CD14-positive monocyte (primary cell): ENCODE results near the gene TBCD. TPM values are rescaled to one million over a fixed set of nuclear protein-coding genes. Genes with fewer than 3 reads are reported as not detected.

Experiments
- DNase-seq, 3 donors: peaks; one replicate each; pipeline ENCODE4 v3.0.0-alpha.2; 2011 to 2022
- H2AFZ ChIP-seq: 2 replicates; pipeline ENCODE4 v1.6.0; 2012; ENCODE audit warnings: mild to moderate bottlenecking, low read depth, low read length, inconsistent platforms; ENCODE audit not compliant: insufficient read depth, poor library complexity, severe bottlenecking
- H3K27ac ChIP-seq, 2 donors: 1 replicate in 1 of 2; 2 replicates in 1 of 2; pipeline ENCODE4 v1.5.1; 2012 to 2013; ENCODE audit warnings: low read length in 2 of 2, control low read depth in 1 of 2, inconsistent platforms in 1 of 2, low read depth in 1 of 2, mild to moderate bottlenecking in 1 of 2
- H3K27me3 ChIP-seq, 2 donors: one replicate each; pipeline versions ENCODE4 v1.6.0 to v1.6.1; 2011 to 2013; ENCODE audit warnings: low read length in 2 of 2; ENCODE audit not compliant: control insufficient read depth in 2 of 2, insufficient read depth in 2 of 2
- H3K36me3 ChIP-seq, 2 donors: replicated peaks in 1 of 2; 1 replicate in 1 of 2; 2 replicates in 1 of 2; pipeline versions ENCODE4 v1.5.1 to v1.6.1; 2012 to 2013; ENCODE audit warnings: low read length in 2 of 2, control low read depth in 1 of 2, inconsistent platforms in 1 of 2, mild to moderate bottlenecking in 1 of 2; ENCODE audit not compliant: insufficient read depth in 2 of 2, control insufficient read depth in 1 of 2
- H3K4me1 ChIP-seq, 2 donors: 1 replicate in 1 of 2; 2 replicates in 1 of 2; pipeline versions ENCODE4 v1.5.1 to v1.6.1; 2012 to 2013; ENCODE audit warnings: low read length in 2 of 2, control low read depth in 1 of 2, inconsistent platforms in 1 of 2, mild to moderate bottlenecking in 1 of 2, moderate library complexity in 1 of 2; ENCODE audit not compliant: insufficient read depth in 2 of 2, control insufficient read depth in 1 of 2
- H3K4me2 ChIP-seq: replicated peaks from 2 replicates; pipeline ENCODE3; 2012; ENCODE audit warnings: low read length, moderate library complexity, mild to moderate bottlenecking; ENCODE audit not compliant: poor library complexity, severe bottlenecking; ENCODE audit errors: extremely low read depth
- H3K4me3 ChIP-seq, 3 experiments: fragments of 200-600 bp in 1 of 3; sonication (generic) in 1 of 3; replicated peaks in 1 of 3; 1 replicate in 2 of 3; 2 replicates in 1 of 3; pipeline ENCODE4 v1.5.1; 2011 to 2013; ENCODE audit warnings: low read length in 3 of 3, mild to moderate bottlenecking in 3 of 3, control low read depth in 2 of 3, low read depth in 2 of 3, inconsistent platforms in 1 of 3, moderate library complexity in 1 of 3
- H3K79me2 ChIP-seq: 2 replicates; pipeline ENCODE4 v1.6.0; 2012; ENCODE audit warnings: mild to moderate bottlenecking, control low read depth, inconsistent platforms, low read length, moderate library complexity; ENCODE audit not compliant: insufficient read depth
- H3K9ac ChIP-seq: 2 replicates; pipeline ENCODE4 v1.6.0; 2017; ENCODE audit warnings: low read length, mild to moderate bottlenecking; ENCODE audit not compliant: insufficient read depth, poor library complexity, severe bottlenecking
- H3K9me3 ChIP-seq, 2 donors: replicated peaks in 1 of 2; 1 replicate in 1 of 2; 2 replicates in 1 of 2; pipeline versions ENCODE4 v1.5.1 to v1.6.1; 2012 to 2013; ENCODE audit warnings: low read length in 2 of 2, control low read depth in 1 of 2; ENCODE audit not compliant: control insufficient read depth in 1 of 2, insufficient read depth in 1 of 2
- H4K20me1 ChIP-seq: 2 replicates; pipeline ENCODE4 v1.6.0; 2012; ENCODE audit warnings: mild to moderate bottlenecking, low read length, control low read depth, moderate library complexity; ENCODE audit not compliant: insufficient read depth
- H3K27ac Mint-ChIP-seq, 7 donors: one replicate each; pipeline ENCODE4 v1.8.0; 2020; ENCODE audit warnings: mild to moderate bottlenecking in 7 of 7, mixed read lengths in 7 of 7, moderate library complexity in 6 of 7, inconsistent platforms in 2 of 7
- H3K27me3 Mint-ChIP-seq, 3 donors: one replicate each; pipeline ENCODE4 v1.8.0; 2021 to 2022; ENCODE audit warnings: low read depth in 3 of 3, mild to moderate bottlenecking in 3 of 3, mixed read lengths in 3 of 3, moderate library complexity in 3 of 3, inconsistent platforms in 1 of 3
- H3K36me3 Mint-ChIP-seq, 2 donors: one replicate each; pipeline ENCODE4 v1.8.0; 2020; ENCODE audit warnings: mixed read lengths in 2 of 2, inconsistent platforms in 1 of 2, mild to moderate bottlenecking in 1 of 2
- H3K4me1 Mint-ChIP-seq: one replicate; pipeline ENCODE4 v1.8.0; 2020; ENCODE audit warnings: mild to moderate bottlenecking, mixed read lengths
- H3K4me3 Mint-ChIP-seq, 2 donors: one replicate each; pipeline ENCODE4 v1.8.0; 2020; ENCODE audit warnings: mild to moderate bottlenecking in 2 of 2, mixed read lengths in 2 of 2, moderate library complexity in 1 of 2
- H3K9me3 Mint-ChIP-seq, 7 donors: one replicate each; pipeline ENCODE4 v1.8.0; 2020 to 2022; ENCODE audit warnings: mixed read lengths in 7 of 7, mild to moderate bottlenecking in 6 of 7, moderate library complexity in 6 of 7, inconsistent platforms in 2 of 7
- CTCF ChIP-seq: fragments of 200-600 bp; IDR thresholded peaks from one replicate; pipeline ENCODE4 v1.8.0; 2022; ENCODE audit warnings: antibody characterized with exemption, mild to moderate bottlenecking
- WGBS: methylation state at CpG from one replicate; pipeline ENCODE4 v1.1.5; 2013; ENCODE audit warnings: missing lambda C conversion rate; ENCODE audit not compliant: insufficient coverage; 5-methylcytosine and 5-hydroxymethylcytosine counted together
- intact Hi-C, 2 donors: fragments of 100-400 bp; cut with micrococcal nuclease; formaldehyde crosslinking; loops; one replicate each; pipeline versions ENCODE4 v1.15.0 to v1.15.1; 2023
- polyA plus RNA-seq, 3 donors: library from polyadenylated mRNA; depleted of rRNA in 1 of 3; unstranded in 2 of 3; stranded (reverse) in 1 of 3; fragments of 300-500 nt in 2 of 3; fragments of >200 nt in 1 of 3; fragmentation: Illumina TruSeq in 2 of 3; gene quantifications; 1 replicate in 2 of 3; 2 replicates in 1 of 3; pipeline ENCODE4 v1.2.3, GENCODE V29; 2012 to 2021

The TBCD gene
- polyA plus RNA-seq, 3 donors = 54.7 to 74.0 (median 66.6) TPM

- no peak for TF ChIP-seq CTCF
- Histone ChIP-seq H3K36me3 (peaks cover 77 to 96% of the 10 kb centered on the region in 2 donors), H3K9me3 (no peaks in the 10 kb centered on the region), H3K4me1 (no peaks in the 10 kb centered on the region), H4K20me1 (no peaks in the 10 kb centered on the region), H3K79me2 (no peaks in the 10 kb centered on the region), H2AFZ (no peak overlapping the region), H3K27ac (no peak overlapping the region), H3K9ac (no peak overlapping the region), H3K4me2 (no peak overlapping the region), H3K4me3 (no peak overlapping the region), H3K27me3 (no peaks in the 10 kb centered on the region)
- Mint-ChIP-seq H3K27me3 (peaks cover 0 to 1% (median 0%) of the 10 kb centered on the region in 3 donors), H3K36me3 (peaks cover 72 to 92% of the 10 kb centered on the region in 2 donors), H3K4me3 (no peak overlapping the region), H3K27ac (no peak overlapping the region), H3K4me1 (no peaks in the 10 kb centered on the region), H3K9me3 (no peaks in the 10 kb centered on the region)
- no peak for DNase-seq
- intact Hi-C loops = no loop called here
- 94% methylated on average over 30 of the region's 34 CpGs for WGBS
These were observed 176.1 kb downstream of the TBCD start for GRCh38 chr17:82927661-82928601.

- no peak overlapping the region for H3K4me2 ChIP-seq
- no peaks in the 10 kb centered on the region for H4K20me1 ChIP-seq
- H3K27ac ChIP-seq = no peak overlapping the region
- no peak for DNase-seq
- no peaks in the 10 kb centered on the region for H3K9me3 Mint-ChIP-seq
- H3K4me1 Mint-ChIP-seq = no peaks in the 10 kb centered on the region
- H3K36me3 ChIP-seq = peaks cover 81 to 100% of the 10 kb centered on the region in 2 donors
- intact Hi-C loops = no loop called here
- TF ChIP-seq CTCF = no peak
- H3K4me3 Mint-ChIP-seq = no peak overlapping the region
- H2AFZ ChIP-seq = no peak overlapping the region
- H3K9me3 ChIP-seq = no peaks in the 10 kb centered on the region
- no peaks in the 10 kb centered on the region for H3K27me3 ChIP-seq
- no peak overlapping the region for H3K9ac ChIP-seq
- WGBS = 98% methylated on average over 34 of the region's 35 CpGs
- no peaks in the 10 kb centered on the region for H3K79me2 ChIP-seq
- H3K27ac Mint-ChIP-seq = peak overlapping the region in 2 of 7 donors; percentile 32 to 73
- no peak overlapping the region for H3K4me3 ChIP-seq
- H3K27me3 Mint-ChIP-seq = peaks cover 0 to 1% (median 0%) of the 10 kb centered on the region in 3 donors
- no peaks in the 10 kb centered on the region for H3K4me1 ChIP-seq
- H3K36me3 Mint-ChIP-seq = peaks cover 73 to 93% of the 10 kb centered on the region in 2 donors
These were observed 177.3 kb downstream of the TBCD start for GRCh38 chr17:82929011-82929622.
